ENCODE data around the gene KRT8.
A peak's percentile ranks its signal among the peaks of the same experiment; 100 is the strongest.
"Not testable (repeated sequence)": the region's sequence is repeated elsewhere in the genome, so short reads cannot be mapped to it uniquely, and the experiment has no call there.

The KRT8 gene

DNA sequence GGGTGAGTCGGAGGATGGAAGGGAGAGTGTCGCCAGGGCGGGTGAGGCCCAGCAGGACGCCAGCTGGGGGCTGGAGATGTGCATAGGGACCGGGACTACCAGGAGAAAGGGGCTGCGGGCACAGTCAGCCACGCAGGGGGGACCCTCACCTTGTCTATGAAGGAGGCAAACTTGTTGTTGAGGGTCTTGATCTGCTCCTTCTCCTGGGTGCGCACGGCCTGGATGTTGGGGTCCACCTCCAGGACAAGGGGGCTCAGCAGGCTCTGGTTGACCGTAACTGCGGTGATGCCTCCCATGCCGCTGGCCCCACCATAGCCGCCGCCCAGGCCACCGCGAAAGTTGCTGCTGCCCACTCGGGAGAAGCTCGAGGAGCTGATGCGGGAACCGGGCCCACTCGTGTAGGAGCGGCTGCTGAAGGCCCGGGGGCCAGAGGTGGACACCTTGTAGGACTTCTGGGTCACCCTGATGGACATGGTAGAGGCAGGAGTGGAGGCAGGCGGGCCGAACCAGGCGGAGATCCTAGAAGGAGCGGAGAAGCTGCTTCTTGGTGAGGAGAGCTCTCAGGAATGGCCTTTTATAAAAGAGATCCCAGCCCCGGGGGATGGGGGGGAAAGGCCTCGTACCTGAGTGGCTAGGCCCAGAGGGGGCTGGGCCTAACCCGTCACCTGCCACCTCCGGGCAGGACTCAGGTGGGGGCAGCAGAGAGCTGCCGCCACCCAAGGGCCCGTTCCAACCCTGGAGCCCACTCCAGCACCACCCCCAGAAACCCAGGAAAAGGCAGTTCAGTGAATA, at the start of gene KRT8:
Gene KRT8 (minus strand): TSS at position 568 of the 792 bp plus-strand sequence. CDS start 95 bp downstream, at position 473.
- peak within 1 kb of the TSS; percentile 45 to 49 for H3K4me3 ChIP-seq
- H3K4me1 ChIP-seq: peaks cover 0 to 17% (median 5%) of the 10 kb centered on the region in 4 donors
- H3K27me3 ChIP-seq; H3K36me3 ChIP-seq; H3K9me3 ChIP-seq; intact Hi-C loops (cut with DNase I; ENCODE audit: low total_unique reads); DNase-seq: not testable (repeated sequence)
- H3K27ac ChIP-seq: peak within 1 kb of the TSS; percentile 49 to 63

DNA sequence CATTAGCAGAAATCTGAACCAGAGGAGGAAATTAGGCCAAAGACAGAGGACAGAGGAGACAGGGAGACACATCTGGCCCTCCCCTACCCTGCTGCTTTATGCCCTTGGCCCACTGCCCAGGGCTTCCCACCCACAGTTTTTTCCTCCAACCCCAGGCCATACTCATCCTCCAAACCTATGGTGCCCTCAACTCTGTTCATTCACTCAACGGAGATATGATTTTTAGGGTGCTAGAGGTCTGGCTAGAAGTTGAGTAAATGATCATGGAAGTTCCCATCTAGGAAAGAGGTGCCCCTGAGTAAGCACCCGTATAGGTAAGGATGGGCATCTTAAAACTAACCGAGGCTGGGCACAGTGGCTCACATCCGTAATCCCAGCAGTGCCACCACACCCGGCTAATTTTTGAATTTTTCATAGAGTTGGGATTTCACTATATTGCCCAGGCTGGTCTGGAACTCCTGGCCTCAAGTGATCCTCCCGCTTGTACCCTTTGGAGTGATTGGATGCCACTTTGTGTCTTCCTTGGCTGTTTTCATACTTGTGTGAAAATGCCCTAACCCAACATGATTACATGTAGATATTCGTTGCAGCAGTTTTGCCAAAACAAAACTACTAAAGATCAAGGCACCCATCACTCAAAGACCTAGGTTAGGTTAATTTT, 48.4 kb upstream of the KRT8 start:
- no peak for DNase-seq
- Histone ChIP-seq H3K9me3 (no peaks in the 10 kb centered on the region), H3K27me3 (peaks cover 0 to 14% of the 10 kb centered on the region in 2 donors), H3K36me3 (peaks cover 0 to 15% (median 0%) of the 10 kb centered on the region in 3 donors), H3K4me3 (no peak overlapping the region), H3K27ac (no peak overlapping the region), H3K4me1 (peaks cover 0 to 11% (median 4%) of the 10 kb centered on the region in 4 donors)
- intact Hi-C loops (cut with DNase I; ENCODE audit: low total_unique reads): no loop called here
- TF ChIP-seq CTCF (IDR thresholded peaks at IDR 0.05): no peak

DNA sequence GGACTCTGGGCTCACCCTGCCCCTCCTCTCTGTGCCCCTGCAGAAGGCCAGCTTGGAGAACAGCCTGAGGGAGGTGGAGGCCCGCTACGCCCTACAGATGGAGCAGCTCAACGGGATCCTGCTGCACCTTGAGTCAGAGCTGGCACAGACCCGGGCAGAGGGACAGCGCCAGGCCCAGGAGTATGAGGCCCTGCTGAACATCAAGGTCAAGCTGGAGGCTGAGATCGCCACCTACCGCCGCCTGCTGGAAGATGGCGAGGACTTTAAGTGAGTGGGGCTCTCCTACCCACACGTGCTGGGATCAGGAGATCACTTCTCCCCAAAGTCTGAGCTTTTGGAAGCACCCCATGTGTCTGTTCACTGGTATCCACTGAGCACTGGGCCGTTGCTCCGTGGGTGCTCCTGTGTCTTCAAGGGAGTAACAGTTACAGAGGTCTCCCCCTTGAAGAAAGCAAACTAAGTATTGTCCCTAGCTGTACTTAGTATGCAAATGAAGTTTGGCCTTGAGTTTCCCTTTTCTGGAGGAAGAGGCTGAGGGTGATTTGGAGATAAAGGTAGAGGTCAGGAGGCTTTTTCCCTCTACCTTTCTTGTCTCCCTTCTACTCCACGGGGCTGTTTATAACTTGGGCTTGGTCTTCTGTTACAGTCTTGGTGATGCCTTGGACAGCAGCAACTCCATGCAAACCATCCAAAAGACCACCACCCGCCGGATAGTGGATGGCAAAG, 47.4 kb upstream of the KRT8 start:
- no peak for TF ChIP-seq CTCF (IDR thresholded peaks at IDR 0.05)
- DNase-seq: no peak
- Histone ChIP-seq H3K27me3 (peaks cover 0 to 14% of the 10 kb centered on the region in 2 donors), H3K9me3 (no peaks in the 10 kb centered on the region), H3K4me3 (no peak overlapping the region), H3K36me3 (peaks cover 0 to 15% (median 0%) of the 10 kb centered on the region in 3 donors), H3K27ac (no peak overlapping the region), H3K4me1 (peaks cover 0 to 11% (median 4%) of the 10 kb centered on the region in 4 donors)
- intact Hi-C loops (cut with DNase I; ENCODE audit: low total_unique reads): no loop called here

DNA sequence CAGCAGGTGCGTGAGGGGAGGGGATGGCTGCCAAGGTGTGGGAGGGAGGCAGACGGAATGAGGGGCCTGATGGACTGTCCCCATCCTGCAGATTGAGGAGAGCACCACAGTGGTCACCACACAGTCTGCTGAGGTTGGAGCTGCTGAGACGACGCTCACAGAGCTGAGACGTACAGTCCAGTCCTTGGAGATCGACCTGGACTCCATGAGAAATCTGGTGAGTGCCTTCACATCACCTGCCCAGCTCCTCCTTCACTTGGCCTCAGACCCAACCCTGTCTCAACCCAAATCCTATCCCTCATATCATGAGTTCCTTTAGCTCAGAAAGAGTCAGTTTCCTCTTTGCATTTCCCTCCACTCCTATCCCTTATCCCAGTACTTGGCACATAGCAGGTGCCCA, 46.8 kb upstream of the KRT8 start:
- intact Hi-C loops (cut with DNase I; ENCODE audit: low total_unique reads): no loop called here
- no peak overlapping the region for H3K4me3 ChIP-seq
- H3K9me3 ChIP-seq: no peaks in the 10 kb centered on the region
- H3K27me3 ChIP-seq: peaks cover 0 to 14% of the 10 kb centered on the region in 2 donors
- no peak overlapping the region for H3K27ac ChIP-seq
- peaks cover 0 to 11% (median 4%) of the 10 kb centered on the region in 4 donors for H3K4me1 ChIP-seq
- peaks cover 0 to 15% (median 0%) of the 10 kb centered on the region in 3 donors for H3K36me3 ChIP-seq
- no peak for DNase-seq
- no peak for TF ChIP-seq CTCF (IDR thresholded peaks at IDR 0.05)

- Histone ChIP-seq H3K36me3 (peaks cover 0 to 15% (median 0%) of the 10 kb centered on the region in 3 donors), H3K27ac (no peak overlapping the region), H3K4me1 (peaks cover 0 to 11% (median 4%) of the 10 kb centered on the region in 4 donors), H3K4me3 (no peak overlapping the region), H3K9me3 (no peaks in the 10 kb centered on the region), H3K27me3 (peaks cover 0 to 14% of the 10 kb centered on the region in 2 donors)
- no peak for TF ChIP-seq CTCF (IDR thresholded peaks at IDR 0.05)
- intact Hi-C loops (cut with DNase I; ENCODE audit: low total_unique reads): no loop called here
- no peak for DNase-seq
Measured at GRCh38 chr12:52951126-52951525, 46.2 kb upstream of the KRT8 start.

Measured in tibial artery (tissue), 4 donors.